ENCODE measurements around the gene EXOC3L2. TPM values are rescaled to one million over a fixed set of nuclear protein-coding genes. Genes with fewer than 3 reads are reported as not detected.

EXOC3L2 gene
- polyA plus RNA-seq, 10 donors, result 0.71 to 2.6 (median 1.2) TPM

DNA sequence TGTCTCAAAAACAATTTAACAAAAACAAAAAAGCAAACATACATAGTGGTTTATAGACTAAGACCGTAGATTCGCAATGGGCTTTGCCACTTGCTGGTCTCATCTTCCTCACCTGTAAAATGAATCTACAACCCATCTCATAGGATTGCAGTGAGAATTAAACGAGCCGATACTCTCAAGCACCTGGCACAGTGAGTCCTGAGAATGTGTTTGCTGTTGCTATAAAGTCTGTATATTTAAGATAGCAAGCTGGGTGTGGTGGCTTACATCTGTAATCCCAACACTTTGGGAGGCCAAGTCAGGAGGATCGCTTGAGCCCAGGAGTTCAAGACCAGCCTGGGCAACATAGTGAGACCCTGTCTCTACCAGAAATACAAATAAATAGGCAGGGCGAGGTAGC, 22.5 kb downstream of the EXOC3L2 start:
- no peak for DNase-seq

DNA sequence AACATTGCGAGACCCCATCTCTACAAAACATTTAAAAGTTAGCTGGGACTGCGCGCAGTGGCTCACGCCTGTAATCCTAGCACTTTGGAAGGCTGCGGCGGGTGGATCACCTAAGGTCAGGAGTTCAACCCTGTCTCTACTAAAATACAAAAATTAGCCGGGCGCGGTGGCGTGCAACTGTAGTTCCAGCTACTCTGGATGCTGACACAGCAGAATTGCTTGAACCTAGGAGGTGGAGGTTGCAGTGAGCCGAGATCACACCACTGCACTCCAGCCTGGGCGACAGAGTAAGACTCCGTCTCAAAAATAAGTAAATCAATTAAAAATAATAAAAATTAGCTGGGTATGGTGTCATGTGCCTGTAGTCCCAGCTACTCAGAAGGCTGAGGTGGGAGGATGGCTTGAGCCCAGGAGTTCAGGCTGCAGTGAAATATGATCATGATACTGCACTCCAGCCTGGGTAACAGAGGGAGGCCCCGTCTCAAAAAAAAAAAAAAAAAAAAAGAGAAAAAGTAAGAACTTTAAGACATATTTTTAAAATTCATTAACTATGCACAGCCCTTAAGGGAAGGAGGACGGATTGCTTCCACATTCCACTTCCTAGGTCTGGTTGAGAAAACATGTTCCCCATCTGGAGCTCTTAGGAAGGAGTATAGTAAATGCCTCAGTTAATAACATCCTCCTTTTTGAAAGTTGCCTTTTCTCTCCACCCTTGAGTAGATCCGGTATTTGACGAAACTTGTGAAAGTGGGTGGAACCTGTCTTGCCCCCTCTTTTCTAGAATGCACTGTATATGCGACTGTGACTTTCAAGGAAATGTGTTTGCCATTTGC, 26.1 kb downstream of the EXOC3L2 start:
- DNase-seq, result no peak

DNA sequence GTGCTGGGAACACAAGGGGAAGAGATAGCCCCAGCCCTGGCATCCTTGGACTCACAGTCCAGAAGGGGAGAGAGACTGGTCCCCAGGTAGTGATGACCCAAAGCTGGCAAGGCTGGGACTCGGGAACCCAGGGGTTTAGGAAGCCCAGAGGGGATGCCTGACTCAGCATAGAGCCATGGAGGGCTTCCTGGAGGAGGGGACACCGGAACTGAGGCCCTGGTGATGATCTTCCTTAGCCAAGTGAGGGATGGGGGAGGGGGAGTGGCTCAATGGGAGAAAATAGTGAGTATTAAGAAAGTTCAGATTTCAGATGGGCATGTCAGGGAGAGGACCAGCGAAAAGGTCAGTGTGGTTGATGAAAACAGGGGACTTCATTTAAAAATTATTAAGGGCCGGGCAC, 26.8 kb downstream of the EXOC3L2 start:
- DNase-seq, result no peak

- no peak for DNase-seq
Measured at GRCh38 chr19:45217957-45218334, 27.3 kb downstream of the EXOC3L2 start.

DNA sequence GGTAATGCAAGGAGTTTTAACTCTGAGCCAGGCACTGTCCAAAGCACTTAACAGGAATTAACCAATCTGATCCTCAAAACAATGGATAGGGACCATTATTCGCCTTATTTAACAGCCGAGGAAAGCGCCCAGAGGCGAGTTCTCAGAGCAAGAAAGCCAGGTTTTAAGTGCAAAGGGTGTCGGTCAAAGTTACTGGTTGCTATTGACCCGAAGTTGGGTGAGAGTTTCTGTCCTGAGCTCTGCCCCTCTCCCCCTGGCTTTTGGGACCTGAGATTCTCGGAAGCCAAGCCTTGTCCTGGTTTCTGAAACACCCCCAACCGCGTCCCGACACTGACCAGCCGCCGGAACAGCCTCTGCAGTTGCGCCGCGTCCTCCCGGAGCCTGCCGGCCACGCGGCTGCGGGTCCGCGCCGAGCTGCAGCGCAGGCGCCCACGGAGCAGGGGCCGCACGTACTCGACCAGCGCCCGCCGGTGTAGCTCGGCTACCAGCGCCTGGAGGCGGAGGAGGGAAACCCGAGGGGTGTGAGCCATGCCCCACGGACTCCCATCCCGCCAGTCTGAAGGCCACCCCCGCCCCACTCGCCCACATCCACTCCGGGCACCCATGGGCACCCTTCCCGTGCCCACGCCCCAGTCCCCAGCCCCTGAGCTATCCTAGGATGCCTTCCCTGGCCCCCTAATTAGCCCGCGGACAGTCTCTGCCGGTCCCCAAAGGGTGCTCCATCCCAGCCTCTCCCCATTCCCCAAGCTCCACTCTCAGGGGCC, 27.8 kb downstream of the EXOC3L2 start:
- peak in 1 of 3 donors; percentile 29 for DNase-seq

GRCh38 chr19:45216667-45217066, 28.5 kb downstream of the EXOC3L2 start:
- DNase-seq, result peak in 1 of 3 donors; percentile 33

- DNase-seq, result peak in 1 of 3 donors; percentile 16
Measured at GRCh38 chr19:45215391-45216191, 29.6 kb downstream of the EXOC3L2 start.

DNA sequence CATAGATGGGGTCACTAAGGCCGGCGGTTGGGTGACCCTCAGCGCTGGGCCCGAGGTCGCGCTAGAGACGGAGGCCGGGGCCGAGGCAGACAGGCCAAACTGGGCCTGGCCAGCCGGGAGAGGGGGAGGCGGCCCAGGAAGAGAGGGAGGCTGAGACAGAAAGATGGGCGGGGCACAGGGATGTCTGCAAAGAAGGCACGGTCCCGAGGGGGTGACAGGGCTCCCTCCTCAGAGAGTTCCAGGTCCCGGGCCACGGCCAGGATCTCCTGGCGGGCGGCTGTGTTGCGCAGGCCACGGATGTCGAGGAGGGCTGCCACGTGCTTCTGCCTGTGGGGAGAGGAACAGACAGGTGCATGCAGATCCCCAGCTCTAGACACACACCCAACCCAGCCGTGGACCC, 32.2 kb downstream of the EXOC3L2 start:
- DNase-seq, result no peak

GRCh38 chr19:45211751-45212381, 33.3 kb downstream of the EXOC3L2 start:
- DNase-seq, result peak in 1 of 3 donors; percentile 20

- no peak for DNase-seq
Measured at GRCh38 chr19:45206328-45206727, 38.9 kb downstream of the EXOC3L2 start.

GRCh38 chr19:45205810-45206209, 39.4 kb downstream of the EXOC3L2 start:
- no peak for DNase-seq

DNA sequence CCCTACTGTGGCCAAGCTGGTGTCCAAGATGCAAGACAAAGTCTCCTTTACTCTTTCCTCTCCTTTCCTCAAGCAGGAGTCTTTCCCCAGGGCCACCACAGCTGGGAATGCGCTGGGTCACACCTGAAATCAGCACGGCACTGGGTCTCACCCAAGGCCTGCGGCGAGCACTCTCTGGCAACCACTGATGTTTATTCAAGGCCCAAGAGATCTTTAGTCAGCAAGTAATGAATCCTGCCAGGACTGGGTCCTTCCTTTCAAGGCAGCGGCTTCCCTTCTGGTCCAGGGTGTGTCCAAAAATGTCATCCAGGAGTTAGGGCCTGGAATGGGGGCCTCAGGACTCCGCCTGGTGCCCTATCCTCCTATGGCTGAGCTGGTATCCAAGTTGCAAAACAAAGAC, 42.6 kb downstream of the EXOC3L2 start:
- DNase-seq, result no peak

- DNase-seq, result peak in 1 of 3 donors; percentile 59
Measured at GRCh38 chr19:45200568-45200967, 44.6 kb downstream of the EXOC3L2 start.

DNA sequence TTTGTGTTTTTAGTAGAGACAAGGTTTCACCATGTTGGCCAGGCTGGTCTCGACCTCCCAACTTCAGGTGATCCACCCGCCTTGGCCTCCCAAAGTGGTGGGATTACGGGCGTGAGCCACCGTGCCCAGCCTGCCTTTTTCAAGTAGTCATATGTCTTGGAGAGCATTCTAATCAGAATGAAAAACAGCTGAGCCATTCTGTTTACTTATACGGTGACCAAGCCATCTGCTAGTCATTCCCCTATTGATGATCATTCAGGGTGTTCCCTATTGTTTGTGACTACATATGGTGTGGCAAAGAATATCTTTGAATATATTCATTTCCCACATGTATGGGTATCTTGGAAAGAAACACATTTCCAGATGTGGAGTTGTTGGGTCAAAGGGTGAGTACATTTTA, 49.4 kb downstream of the EXOC3L2 start:
- no peak for DNase-seq

- no peak for DNase-seq
Measured at GRCh38 chr19:45191375-45191774, 53.8 kb downstream of the EXOC3L2 start.

DNA sequence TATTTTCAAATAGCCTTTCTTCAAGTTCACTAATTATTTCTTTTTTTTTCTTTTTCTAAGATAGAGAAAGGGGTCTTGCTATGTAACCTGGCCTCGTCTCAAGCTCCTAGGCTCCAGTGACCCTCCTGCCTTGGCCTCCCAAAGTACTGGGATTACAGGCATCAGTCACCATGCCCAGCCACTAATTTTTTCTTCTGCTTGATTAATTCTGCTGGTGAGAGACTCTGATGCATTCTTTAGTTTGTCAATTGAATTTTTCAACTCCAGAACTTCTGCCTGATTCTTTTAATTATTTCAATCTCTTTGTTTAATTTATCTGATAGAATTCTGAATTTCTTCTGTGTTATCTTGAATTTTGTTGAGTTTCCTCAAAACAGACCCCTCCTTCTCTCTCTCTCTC, 55.2 kb downstream of the EXOC3L2 start:
- DNase-seq, result no peak

DNA sequence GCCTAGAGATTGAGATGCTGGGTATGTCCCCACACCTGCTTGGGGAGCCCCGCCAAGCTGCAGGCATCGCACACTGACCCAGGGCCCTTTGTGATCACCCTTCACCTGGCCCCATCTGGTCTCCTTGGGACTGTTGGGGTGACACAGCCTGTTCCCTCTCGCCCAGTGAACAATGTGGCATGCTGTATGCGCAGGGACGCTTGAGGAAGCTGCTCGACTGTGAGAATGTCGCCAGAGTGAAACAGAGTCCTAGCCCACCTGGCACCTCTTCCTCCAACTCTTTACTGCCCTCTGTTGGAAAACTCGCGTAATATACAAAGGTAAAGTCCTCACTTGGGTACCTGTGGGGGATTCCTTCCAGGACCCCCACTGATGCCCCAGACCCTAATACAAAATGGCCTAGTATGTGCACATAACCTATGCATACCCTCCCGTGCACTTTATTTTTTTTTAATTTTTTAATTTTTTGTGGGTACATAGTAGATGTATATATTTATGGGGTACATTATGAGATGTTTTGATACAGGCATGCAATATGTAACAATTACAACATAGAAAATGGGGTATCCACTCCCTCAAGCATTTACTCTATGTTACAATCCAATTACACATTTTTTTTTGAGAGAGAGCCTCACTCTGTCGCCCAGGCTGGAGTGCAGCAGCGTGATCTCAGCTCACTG, 57.6 kb downstream of the EXOC3L2 start:
- no peak for DNase-seq

- DNase-seq, result no peak
Measured at GRCh38 chr19:45186509-45187334, 58.5 kb downstream of the EXOC3L2 start.

DNA sequence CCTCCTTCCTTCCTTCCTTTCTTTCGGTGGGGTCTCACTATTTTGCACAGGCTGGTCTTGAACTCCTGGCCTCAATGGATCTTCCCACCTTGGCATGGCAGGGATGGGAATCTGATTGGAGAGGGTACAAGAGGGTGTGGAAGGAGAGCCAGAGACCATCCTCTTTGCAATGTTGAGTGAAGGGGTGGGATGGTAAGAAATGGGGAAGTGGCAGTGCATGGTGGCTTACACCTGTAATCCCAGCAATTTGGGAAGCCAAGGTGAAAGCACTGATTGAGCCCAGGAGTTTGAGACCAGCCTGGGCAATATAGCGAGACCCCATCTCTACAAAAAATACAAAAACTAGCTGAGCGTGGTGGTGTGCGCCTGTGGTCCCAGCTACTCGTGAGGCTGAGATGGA, 61.1 kb downstream of the EXOC3L2 start:
- no peak for DNase-seq

DNA sequence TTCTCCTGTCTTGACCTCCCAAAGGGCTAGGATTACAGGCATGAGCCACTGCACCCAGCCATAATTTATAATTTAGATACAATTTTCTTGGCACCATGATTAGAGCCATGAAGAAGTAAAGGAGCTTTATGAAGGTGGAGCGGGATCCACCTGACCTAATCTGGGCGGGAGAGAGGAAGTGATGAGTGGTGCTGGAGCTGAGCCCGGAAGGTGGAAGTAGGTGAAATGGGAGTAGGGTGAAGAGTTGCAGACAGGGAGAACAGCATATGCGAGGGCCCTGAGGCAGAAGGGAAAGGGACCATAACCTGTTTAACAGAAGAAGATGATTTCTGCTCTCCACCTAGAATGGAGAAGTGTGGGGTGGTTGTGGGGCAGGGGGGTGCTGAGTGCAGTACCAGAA, 62.4 kb downstream of the EXOC3L2 start:
- no peak for DNase-seq
